C4-2B (cell line): ENCODE results near the gene RING1.

Experiments
- ZFX ChIP-seq: fragments of 450-650 bp; IDR thresholded peaks from 2 replicates; pipeline ENCODE4 v1.6.1; 2017
- TF ChIP-seq, protein P1 (sequence below): fragments of 450-650 bp; conservative IDR thresholded peaks from 2 replicates; pipeline ENCODE4 v1.5.1; 2017; ENCODE audit warnings: mild to moderate bottlenecking

DNA sequence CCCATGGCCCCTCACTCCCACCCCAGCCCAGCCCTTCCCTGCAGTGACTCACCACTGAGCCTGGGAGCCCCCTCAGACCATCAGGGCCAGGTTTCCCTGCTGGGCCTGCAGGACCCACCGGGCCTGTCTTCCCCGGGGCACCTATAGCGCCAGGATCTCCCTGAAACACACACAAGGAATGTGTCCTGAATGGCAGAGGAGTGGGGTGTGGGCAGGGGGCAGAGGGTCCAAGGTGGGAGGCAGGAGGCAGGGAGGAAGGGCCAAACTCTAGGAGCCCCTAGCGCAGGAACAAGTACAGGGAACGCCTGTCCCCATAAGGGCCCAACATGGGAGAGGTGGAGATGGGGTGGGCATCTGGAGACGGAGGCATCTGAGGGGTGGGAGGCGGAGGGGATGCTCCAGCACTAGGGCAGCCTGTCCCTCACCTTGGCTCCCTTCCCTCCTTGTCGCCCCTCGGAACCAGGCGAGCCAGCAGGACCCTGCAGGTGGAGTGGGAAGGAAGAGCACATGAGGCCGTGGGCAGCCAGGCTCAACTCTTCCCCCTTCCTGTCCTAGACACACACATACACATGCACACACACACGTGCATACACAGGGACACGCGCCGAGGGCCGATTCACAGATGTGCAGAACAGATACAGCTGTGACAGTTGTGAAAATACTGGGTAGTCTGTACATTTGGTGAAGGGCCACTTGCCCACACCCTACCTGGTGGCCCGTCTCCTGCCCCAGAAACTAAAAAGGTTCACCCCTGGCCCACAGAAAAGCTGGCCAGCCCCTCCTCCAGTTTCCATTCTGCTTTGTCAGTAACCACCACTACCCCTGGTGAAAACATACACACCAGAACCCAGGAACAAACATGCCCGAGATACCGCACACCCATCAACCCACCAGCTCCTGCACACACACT is 40.7 kb upstream of the RING1 start:
- TF ChIP-seq, protein P1, sequence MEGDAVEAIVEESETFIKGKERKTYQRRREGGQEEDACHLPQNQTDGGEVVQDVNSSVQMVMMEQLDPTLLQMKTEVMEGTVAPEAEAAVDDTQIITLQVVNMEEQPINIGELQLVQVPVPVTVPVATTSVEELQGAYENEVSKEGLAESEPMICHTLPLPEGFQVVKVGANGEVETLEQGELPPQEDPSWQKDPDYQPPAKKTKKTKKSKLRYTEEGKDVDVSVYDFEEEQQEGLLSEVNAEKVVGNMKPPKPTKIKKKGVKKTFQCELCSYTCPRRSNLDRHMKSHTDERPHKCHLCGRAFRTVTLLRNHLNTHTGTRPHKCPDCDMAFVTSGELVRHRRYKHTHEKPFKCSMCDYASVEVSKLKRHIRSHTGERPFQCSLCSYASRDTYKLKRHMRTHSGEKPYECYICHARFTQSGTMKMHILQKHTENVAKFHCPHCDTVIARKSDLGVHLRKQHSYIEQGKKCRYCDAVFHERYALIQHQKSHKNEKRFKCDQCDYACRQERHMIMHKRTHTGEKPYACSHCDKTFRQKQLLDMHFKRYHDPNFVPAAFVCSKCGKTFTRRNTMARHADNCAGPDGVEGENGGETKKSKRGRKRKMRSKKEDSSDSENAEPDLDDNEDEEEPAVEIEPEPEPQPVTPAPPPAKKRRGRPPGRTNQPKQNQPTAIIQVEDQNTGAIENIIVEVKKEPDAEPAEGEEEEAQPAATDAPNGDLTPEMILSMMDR = no peak
- no peak for TF ChIP-seq ZFX
